HepG2 (cell line): ENCODE results near the gene ATAD3C. TPM values are rescaled to one million over a fixed set of nuclear protein-coding genes. Genes with fewer than 3 reads are reported as not detected.
"Not testable (repeated sequence)": the region's sequence is repeated elsewhere in the genome, so short reads cannot be mapped to it uniquely, and the experiment has no call there.

Source experiments
- ATAC-seq: fragments of 200-7000 bp; cut with Tn5 transposase; 3 replicates; pipeline ENCODE4 v1.9.1; 2020; ENCODE audit warnings: mild to moderate bottlenecking, moderate library complexity
- BruUV-seq: library from RNA; stranded (reverse); fragments of 400-500 nt; replicated peaks from 2 replicates; lab custom pipeline; 2021; lab: Mats Ljungman, UMichigan
- CTCF ChIA-PET: fragments of 300-600 bp; formaldehyde crosslinking; extraction: SDS; loops from one replicate; lab custom pipeline; 2021; ENCODE audit warnings: low total read pairs, inconsistent platforms, low intra/inter-chr PET ratio; lab: Yijun Ruan, JAX
- POLR2A ChIA-PET: fragments of 350-600 bp; sonication (Branson Sonifier 250); formaldehyde crosslinking; loops from one replicate; lab custom pipeline; 2020; ENCODE audit warnings: antibody characterized with exemption, inconsistent platforms; lab: Yijun Ruan, JAX
- DNase-seq: peaks from one replicate; pipeline ENCODE4 v3.0.0-alpha.2; 2015; ENCODE audit warnings: low spot score
- FAIRE-seq: peaks from 3 replicates; lab custom pipeline; 2011; peaks lifted over from hg19 to GRCh38; lab: Jason Lieb, UNC
- H2AFZ ChIP-seq: one replicate; pipeline ENCODE4 v1.6.1; 2011; ENCODE audit warnings: low read length, inconsistent platforms
- H3K27ac ChIP-seq: fragments of 300-600 bp; 3 replicates; pipeline ENCODE4 v1.8.0; 2011; ENCODE audit warnings: mixed run types, mild to moderate bottlenecking, mixed read lengths, low read length, inconsistent platforms; ENCODE audit not compliant: insufficient read depth; ENCODE audit errors: extremely low read length
- H3K27me3 ChIP-seq, 2 experiments: fragments of 200-600 bp in 1 of 2; 2 replicates in 1 of 2; 3 replicates in 1 of 2; pipeline versions ENCODE4 v1.6.0 to v1.8.0; 2011; ENCODE audit warnings: low read length in 2 of 2, mild to moderate bottlenecking in 2 of 2, moderate library complexity in 2 of 2, inconsistent platforms in 1 of 2; ENCODE audit not compliant: insufficient read depth in 2 of 2, control insufficient read depth in 1 of 2
- H3K36me3 ChIP-seq, 2 experiments: fragments of 200-600 bp in 1 of 2; replicated peaks in 1 of 2; 2 replicates in 1 of 2; 3 replicates in 1 of 2; pipeline versions ENCODE4 v1.5.1 to v1.8.0; 2011; ENCODE audit warnings: low read length in 2 of 2, inconsistent platforms in 1 of 2; ENCODE audit not compliant: insufficient read depth in 2 of 2, control insufficient read depth in 1 of 2
- H3K4me1 ChIP-seq: 2 replicates; pipeline ENCODE4 v1.5.1; 2012; ENCODE audit warnings: low read length, inconsistent platforms; ENCODE audit not compliant: insufficient read depth
- H3K4me2 ChIP-seq: 2 replicates; pipeline ENCODE4 v1.6.0; 2011; ENCODE audit warnings: low read depth, low read length, inconsistent platforms
- H3K4me3 ChIP-seq, 3 experiments: fragments of 200-600 bp in 1 of 3; sonication (generic), shearing (Covaris generic) in 1 of 3; replicated peaks in 1 of 3; 2 replicates each; pipeline ENCODE4 v1.5.1; 2011 to 2016; ENCODE audit warnings: low read length in 3 of 3, inconsistent platforms in 2 of 3, low read depth in 2 of 3, mild to moderate bottlenecking in 2 of 3, control low read depth in 1 of 3, mixed read lengths in 1 of 3; ENCODE audit not compliant: insufficient read depth in 1 of 3
- H3K79me2 ChIP-seq: one replicate; pipeline ENCODE4 v1.6.1; 2011; ENCODE audit warnings: low read length, inconsistent platforms; ENCODE audit not compliant: insufficient read depth
- H3K9ac ChIP-seq: 2 replicates; pipeline ENCODE4 v1.6.0; 2011; ENCODE audit warnings: mild to moderate bottlenecking, low read depth, low read length, inconsistent platforms; ENCODE audit not compliant: insufficient read depth
- H3K9me3 ChIP-seq: 2 replicates; pipeline ENCODE4 v1.5.1; 2012; ENCODE audit warnings: mild to moderate bottlenecking, low read length
- H4K20me1 ChIP-seq: 2 replicates; pipeline ENCODE4 v1.6.0; 2011; ENCODE audit warnings: inconsistent platforms, mild to moderate bottlenecking, low read length, moderate library complexity; ENCODE audit not compliant: insufficient read depth
- NFE2L1 ChIP-seq: sonication (generic); formaldehyde crosslinking; IDR thresholded peaks from 2 replicates; pipeline ENCODE4 v1.4.0; 2020; ENCODE audit warnings: missing genetic modification reagents, mild to moderate bottlenecking, borderline replicate concordance
- ZFP37 ChIP-seq: sonication (generic); formaldehyde crosslinking; IDR thresholded peaks from 2 replicates; pipeline ENCODE4 v1.4.0; 2020; ENCODE audit warnings: missing genetic modification reagents, borderline replicate concordance
- ZNF549 ChIP-seq: sonication (generic); formaldehyde crosslinking; IDR thresholded peaks from 2 replicates; pipeline ENCODE4 v1.5.0; 2020; ENCODE audit warnings: missing genetic modification reagents
- WGBS: methylation state at CpG from one replicate; pipeline ENCODE4 v1.1.6; 2017; ENCODE audit warnings: low lambda C conversion rate; 5-methylcytosine and 5-hydroxymethylcytosine counted together
- in situ Hi-C: cut with HindIII; loops from 2 replicates; pipeline ENCODE4 v1.10.0; 2017; ENCODE audit warnings: low pct_unique_long_range_greater_than_20kb; ENCODE audit not compliant: extremely low pct_ligation_motif_present
- intact Hi-C: fragments of 100-400 bp; cut with micrococcal nuclease; formaldehyde crosslinking; loops from one replicate; pipeline ENCODE4 v1.10.0; 2022; ENCODE audit not compliant: unreplicated experiment
- polyA plus RNA-seq, 8 experiments: library from polyadenylated mRNA; depleted of rRNA in 3 of 8; stranded (reverse) in 7 of 8; unstranded in 1 of 8; fragments of >200 nt; fragmentation: Illumina TruSeq in 4 of 8; extraction: Trizol in 4 of 8; gene quantifications; 2 replicates each; pipeline versions ENCODE4 v1.2.1 to v1.2.3, GENCODE V29; 2011 to 2016; ENCODE audit warnings: low read depth in 4 of 8, missing spikeins in 1 of 8, mixed read lengths in 1 of 8; ENCODE audit not compliant: insufficient read depth in 1 of 8
- total RNA-seq, 5 experiments: library from RNA; depleted of rRNA; stranded (reverse); fragments of >200 nt; fragmentation: Illumina TruSeq; extraction: Trizol; gene quantifications; 2 replicates each; pipeline ENCODE4 v1.2.3, GENCODE V29; 2016; ENCODE audit warnings: low read depth in 1 of 5
- TF ChIP-seq, protein P1 (sequence below): sonication (generic); formaldehyde crosslinking; IDR thresholded peaks from 2 replicates; pipeline ENCODE4 v1.4.0; 2020; ENCODE audit warnings: missing genetic modification reagents, borderline replicate concordance
- TF ChIP-seq, protein P2 (sequence below): sonication (generic); formaldehyde crosslinking; IDR thresholded peaks from 2 replicates; pipeline ENCODE4 v1.4.0; 2020; ENCODE audit warnings: missing genetic modification reagents, borderline replicate concordance

ATAD3C gene
- total and polyA plus RNA-seq, 2 of the 13 experiments (the other 11 are each of a cell fraction or from before 2014, with no cell fraction given) = 2.4 to 3.2 TPM

DNA sequence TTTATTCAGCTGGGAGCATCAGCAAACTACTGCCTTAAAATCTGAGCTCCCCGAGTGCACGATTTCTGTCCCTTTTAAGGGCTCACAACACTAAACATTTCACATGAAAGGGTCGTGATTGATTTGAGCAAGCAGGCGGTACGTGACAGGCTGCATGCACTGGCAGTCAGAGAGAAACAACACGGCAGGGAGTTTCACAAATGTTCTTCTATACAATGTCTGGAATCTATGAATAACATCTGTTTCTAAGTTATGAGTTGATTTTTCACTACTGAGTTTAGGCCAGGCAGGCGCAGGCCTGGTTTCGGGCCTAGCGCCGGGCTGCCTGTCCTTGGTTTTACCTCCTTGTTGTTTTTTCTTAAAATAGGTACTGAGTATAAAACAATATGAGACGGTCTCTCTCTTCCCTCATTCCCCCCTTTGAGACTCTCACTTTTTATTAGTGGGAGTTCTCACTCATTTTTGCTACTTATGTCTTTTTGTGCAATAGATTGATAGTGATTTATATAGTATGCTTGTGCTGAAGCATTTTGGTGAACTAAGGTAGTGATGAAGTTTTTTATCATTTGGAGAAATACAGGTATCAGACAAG lies 37.1 kb upstream of the ATAD3C start:
- H3K4me3 ChIP-seq, H3K4me2 ChIP-seq, H3K36me3 ChIP-seq, H3K9me3 ChIP-seq, ATAC-seq, H2AFZ ChIP-seq, BruUV-seq, H3K9ac ChIP-seq, CTCF ChIA-PET, FAIRE-seq, DNase-seq, in situ Hi-C loops, H3K27ac ChIP-seq, H3K27me3 ChIP-seq, intact Hi-C loops: not testable (repeated sequence)
- peaks cover 32% of the 10 kb centered on the region for H3K4me1 ChIP-seq
- WGBS = 84% methylated on average over 11 of the region's 11 CpGs
- H3K79me2 ChIP-seq = peaks cover 18% of the 10 kb centered on the region
- peaks cover 18% of the 10 kb centered on the region; the same call in 1 of the 2 replicates for H4K20me1 ChIP-seq
- POLR2A ChIA-PET = interaction anchor here (1.5 to 2.3 kb wide), 2 partner anchors 14 to 21 kb away, joined by 3 to 6 read pairs; partner anchors contain the start of gene CCNL2

DNA sequence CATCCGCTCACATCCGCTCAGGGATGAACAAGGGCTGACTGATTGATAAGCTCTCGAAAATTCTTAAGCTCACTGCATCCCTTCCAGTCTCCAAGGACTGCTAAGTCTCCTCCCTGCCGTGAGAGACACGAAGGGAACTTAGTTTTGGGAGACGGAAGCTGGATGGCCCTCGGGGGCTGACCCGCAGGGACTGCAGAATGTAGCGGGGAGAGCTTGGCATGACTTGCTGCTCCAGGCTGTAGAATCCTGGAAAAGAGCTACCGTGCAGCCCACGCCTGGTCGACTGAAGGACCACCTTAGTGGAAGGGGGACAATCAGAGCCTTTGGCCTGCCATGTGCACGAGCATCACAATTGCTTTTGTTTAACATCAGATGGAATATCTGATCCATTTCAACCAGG lies 33.7 kb upstream of the ATAD3C start:
- no peak for ATAC-seq
- ChIA-PET CTCF (no interaction called here), POLR2A (interaction anchor here (1.1 to 1.8 kb wide), 5 partner anchors 8 to 40 kb away, joined by 4 to 8 read pairs (median 4); no protein-coding TSS in a partner anchor)
- Histone ChIP-seq H3K4me2 (no peak overlapping the region), H3K27me3 (no peaks in the 10 kb centered on the region), H3K79me2 (peaks cover 9% of the 10 kb centered on the region), H3K27ac (no peak overlapping the region), H4K20me1 (no peaks in the 10 kb centered on the region), H2AFZ (no peak overlapping the region), H3K4me3 (no peak overlapping the region), H3K4me1 (peaks cover 38% of the 10 kb centered on the region), H3K9ac (no peak overlapping the region), H3K36me3 (no peaks in the 10 kb centered on the region), H3K9me3 (no peaks in the 10 kb centered on the region)
- FAIRE-seq = no peak
- in situ Hi-C loops = no loop called here
- WGBS = 91% methylated on average over 13 of the region's 13 CpGs
- intact Hi-C loops = no loop called here
- BruUV-seq = no TSS peak
- DNase-seq = no peak
- TF ChIP-seq ZFP37 (no peak), ZNF549 (no peak), NFE2L1 (CRISPR knock-in tag) (no peak)
- TF ChIP-seq, protein P1, sequence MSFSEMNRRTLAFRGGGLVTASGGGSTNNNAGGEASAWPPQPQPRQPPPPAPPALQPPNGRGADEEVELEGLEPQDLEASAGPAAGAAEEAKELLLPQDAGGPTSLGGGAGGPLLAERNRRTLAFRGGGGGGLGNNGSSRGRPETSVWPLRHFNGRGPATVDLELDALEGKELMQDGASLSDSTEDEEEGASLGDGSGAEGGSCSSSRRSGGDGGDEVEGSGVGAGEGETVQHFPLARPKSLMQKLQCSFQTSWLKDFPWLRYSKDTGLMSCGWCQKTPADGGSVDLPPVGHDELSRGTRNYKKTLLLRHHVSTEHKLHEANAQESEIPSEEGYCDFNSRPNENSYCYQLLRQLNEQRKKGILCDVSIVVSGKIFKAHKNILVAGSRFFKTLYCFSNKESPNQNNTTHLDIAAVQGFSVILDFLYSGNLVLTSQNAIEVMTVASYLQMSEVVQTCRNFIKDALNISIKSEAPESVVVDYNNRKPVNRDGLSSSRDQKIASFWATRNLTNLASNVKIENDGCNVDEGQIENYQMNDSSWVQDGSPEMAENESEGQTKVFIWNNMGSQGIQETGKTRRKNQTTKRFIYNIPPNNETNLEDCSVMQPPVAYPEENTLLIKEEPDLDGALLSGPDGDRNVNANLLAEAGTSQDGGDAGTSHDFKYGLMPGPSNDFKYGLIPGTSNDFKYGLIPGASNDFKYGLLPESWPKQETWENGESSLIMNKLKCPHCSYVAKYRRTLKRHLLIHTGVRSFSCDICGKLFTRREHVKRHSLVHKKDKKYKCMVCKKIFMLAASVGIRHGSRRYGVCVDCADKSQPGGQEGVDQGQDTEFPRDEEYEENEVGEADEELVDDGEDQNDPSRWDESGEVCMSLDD = no peak
- TF ChIP-seq, protein P2, sequence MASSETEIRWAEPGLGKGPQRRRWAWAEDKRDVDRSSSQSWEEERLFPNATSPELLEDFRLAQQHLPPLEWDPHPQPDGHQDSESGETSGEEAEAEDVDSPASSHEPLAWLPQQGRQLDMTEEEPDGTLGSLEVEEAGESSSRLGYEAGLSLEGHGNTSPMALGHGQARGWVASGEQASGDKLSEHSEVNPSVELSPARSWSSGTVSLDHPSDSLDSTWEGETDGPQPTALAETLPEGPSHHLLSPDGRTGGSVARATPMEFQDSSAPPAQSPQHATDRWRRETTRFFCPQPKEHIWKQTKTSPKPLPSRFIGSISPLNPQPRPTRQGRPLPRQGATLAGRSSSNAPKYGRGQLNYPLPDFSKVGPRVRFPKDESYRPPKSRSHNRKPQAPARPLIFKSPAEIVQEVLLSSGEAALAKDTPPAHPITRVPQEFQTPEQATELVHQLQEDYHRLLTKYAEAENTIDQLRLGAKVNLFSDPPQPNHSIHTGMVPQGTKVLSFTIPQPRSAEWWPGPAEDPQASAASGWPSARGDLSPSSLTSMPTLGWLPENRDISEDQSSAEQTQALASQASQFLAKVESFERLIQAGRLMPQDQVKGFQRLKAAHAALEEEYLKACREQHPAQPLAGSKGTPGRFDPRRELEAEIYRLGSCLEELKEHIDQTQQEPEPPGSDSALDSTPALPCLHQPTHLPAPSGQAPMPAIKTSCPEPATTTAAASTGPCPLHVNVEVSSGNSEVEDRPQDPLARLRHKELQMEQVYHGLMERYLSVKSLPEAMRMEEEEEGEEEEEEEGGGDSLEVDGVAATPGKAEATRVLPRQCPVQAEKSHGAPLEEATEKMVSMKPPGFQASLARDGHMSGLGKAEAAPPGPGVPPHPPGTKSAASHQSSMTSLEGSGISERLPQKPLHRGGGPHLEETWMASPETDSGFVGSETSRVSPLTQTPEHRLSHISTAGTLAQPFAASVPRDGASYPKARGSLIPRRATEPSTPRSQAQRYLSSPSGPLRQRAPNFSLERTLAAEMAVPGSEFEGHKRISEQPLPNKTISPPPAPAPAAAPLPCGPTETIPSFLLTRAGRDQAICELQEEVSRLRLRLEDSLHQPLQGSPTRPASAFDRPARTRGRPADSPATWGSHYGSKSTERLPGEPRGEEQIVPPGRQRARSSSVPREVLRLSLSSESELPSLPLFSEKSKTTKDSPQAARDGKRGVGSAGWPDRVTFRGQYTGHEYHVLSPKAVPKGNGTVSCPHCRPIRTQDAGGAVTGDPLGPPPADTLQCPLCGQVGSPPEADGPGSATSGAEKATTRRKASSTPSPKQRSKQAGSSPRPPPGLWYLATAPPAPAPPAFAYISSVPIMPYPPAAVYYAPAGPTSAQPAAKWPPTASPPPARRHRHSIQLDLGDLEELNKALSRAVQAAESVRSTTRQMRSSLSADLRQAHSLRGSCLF (CRISPR knock-in tag) = no peak
